HepG2 (cell line): ENCODE results near the gene CNP. TPM values are rescaled to one million over a fixed set of nuclear protein-coding genes. Genes with fewer than 3 reads are reported as not detected.

ENCODE experiments used
- ARHGAP35 ChIP-seq: sonication (generic); formaldehyde crosslinking; IDR thresholded peaks from 2 replicates; pipeline ENCODE4 v1.9.0; 2022; ENCODE audit warnings: mild to moderate bottlenecking, inconsistent platforms, moderate library complexity, missing genetic modification reagents, borderline replicate concordance
- ARID2 ChIP-seq: sonication (generic); formaldehyde crosslinking; IDR thresholded peaks from 2 replicates; pipeline ENCODE4 v1.8.1; 2022; ENCODE audit warnings: mild to moderate bottlenecking, missing genetic modification reagents, borderline replicate concordance
- ARNT ChIP-seq: fragments of 450-650 bp; IDR thresholded peaks from 2 replicates; pipeline ENCODE4 v1.6.1; 2017
- ATF1 ChIP-seq: IDR thresholded peaks from 2 replicates; pipeline ENCODE4 v1.6.1; 2016; ENCODE audit warnings: mild to moderate bottlenecking, control low read depth
- BATF2 ChIP-seq: sonication (generic); formaldehyde crosslinking; IDR thresholded peaks from 2 replicates; pipeline ENCODE4 v1.8.0; 2022; ENCODE audit warnings: mild to moderate bottlenecking, missing genetic modification reagents, moderate library complexity
- DPF2 ChIP-seq: sonication (generic); formaldehyde crosslinking; IDR thresholded peaks from 2 replicates; pipeline ENCODE4 v1.4.0; 2020; ENCODE audit warnings: mild to moderate bottlenecking, low read depth, missing genetic modification reagents, borderline replicate concordance
- ESRRA ChIP-seq: sonication (generic); formaldehyde crosslinking; IDR thresholded peaks from 2 replicates; pipeline ENCODE4 v1.5.1; 2020; ENCODE audit warnings: mild to moderate bottlenecking, low read depth, missing genetic modification reagents
- HCFC1 ChIP-seq: fragments of 150-350 bp; IDR thresholded peaks from 2 replicates; pipeline ENCODE4 v1.6.1; 2014; ENCODE audit warnings: low read depth, low read length
- MATR3 ChIP-seq: sonication (generic); formaldehyde crosslinking; IDR thresholded peaks from 2 replicates; pipeline ENCODE4 v1.4.0; 2020; ENCODE audit warnings: missing genetic modification reagents
- MTA1 ChIP-seq: sonication (generic); formaldehyde crosslinking; IDR thresholded peaks from 2 replicates; pipeline ENCODE4 v1.4.0; 2020; ENCODE audit warnings: missing genetic modification reagents, mild to moderate bottlenecking, borderline replicate concordance
- NRL ChIP-seq: sonication (generic); formaldehyde crosslinking; IDR thresholded peaks from 2 replicates; pipeline ENCODE4 v1.5.0; 2020; ENCODE audit warnings: missing genetic modification reagents, mild to moderate bottlenecking, moderate library complexity, borderline replicate concordance
- PHF5A ChIP-seq: IDR thresholded peaks from one replicate; pipeline ENCODE4 v1.6.1; 2018; ENCODE audit warnings: low read depth, missing genetic modification reagents; ENCODE audit not compliant: unreplicated experiment
- SKI ChIP-seq: fragments of 450-650 bp; IDR thresholded peaks from one replicate; pipeline ENCODE4 v1.6.1; 2018; ENCODE audit warnings: mild to moderate bottlenecking; ENCODE audit not compliant: partially characterized antibody
- STAG1 ChIP-seq: sonication (generic); formaldehyde crosslinking; IDR thresholded peaks from 2 replicates; pipeline ENCODE4 v1.4.0; 2020; ENCODE audit warnings: missing genetic modification reagents
- THYN1 ChIP-seq: sonication (generic); formaldehyde crosslinking; IDR thresholded peaks from 2 replicates; pipeline ENCODE4 v1.8.1; 2023; ENCODE audit warnings: low read depth, mild to moderate bottlenecking, moderate library complexity, missing genetic modification reagents, borderline replicate concordance
- ZBTB20 ChIP-seq: sonication (generic); formaldehyde crosslinking; IDR thresholded peaks from 2 replicates; pipeline ENCODE4 v1.8.1; 2023; ENCODE audit warnings: missing genetic modification reagents, low read depth, mild to moderate bottlenecking, borderline replicate concordance
- ZFP36 ChIP-seq: fragments of 150-350 bp; IDR thresholded peaks from 2 replicates; pipeline ENCODE4 v1.6.1; 2018; ENCODE audit warnings: borderline replicate concordance, low read length, low read depth; ENCODE audit not compliant: partially characterized antibody
- ZNF318 ChIP-seq: sonication (generic); formaldehyde crosslinking; IDR thresholded peaks from 2 replicates; pipeline ENCODE4 v1.4.0; 2020; ENCODE audit warnings: mild to moderate bottlenecking, missing genetic modification reagents
- ZNF350 ChIP-seq: sonication (generic); formaldehyde crosslinking; IDR thresholded peaks from 2 replicates; pipeline ENCODE4 v1.4.0; 2020; ENCODE audit warnings: mild to moderate bottlenecking, low read depth, missing genetic modification reagents, borderline replicate concordance
- ZNF563 ChIP-seq: sonication (generic); formaldehyde crosslinking; IDR thresholded peaks from 2 replicates; pipeline ENCODE4 v1.8.0; 2022; ENCODE audit warnings: mild to moderate bottlenecking, moderate library complexity, missing genetic modification reagents
- ZNF788 ChIP-seq: sonication (generic); formaldehyde crosslinking; IDR thresholded peaks from 2 replicates; pipeline ENCODE4 v1.5.0; 2020; ENCODE audit warnings: mild to moderate bottlenecking, missing genetic modification reagents, borderline replicate concordance
- ZNF891 ChIP-seq: sonication (generic); formaldehyde crosslinking; IDR thresholded peaks from 2 replicates; pipeline ENCODE4 v1.5.0; 2020; ENCODE audit warnings: mild to moderate bottlenecking, missing genetic modification reagents
- polyA plus RNA-seq, 8 experiments: library from polyadenylated mRNA; depleted of rRNA in 3 of 8; stranded (reverse) in 7 of 8; unstranded in 1 of 8; fragments of >200 nt; fragmentation: Illumina TruSeq in 4 of 8; extraction: Trizol in 4 of 8; gene quantifications; 2 replicates each; pipeline versions ENCODE4 v1.2.1 to v1.2.3, GENCODE V29; 2011 to 2016; ENCODE audit warnings: low read depth in 4 of 8, missing spikeins in 1 of 8, mixed read lengths in 1 of 8; ENCODE audit not compliant: insufficient read depth in 1 of 8
- total RNA-seq, 5 experiments: library from RNA; depleted of rRNA; stranded (reverse); fragments of >200 nt; fragmentation: Illumina TruSeq; extraction: Trizol; gene quantifications; 2 replicates each; pipeline ENCODE4 v1.2.3, GENCODE V29; 2016; ENCODE audit warnings: low read depth in 1 of 5

The CNP gene
- total and polyA plus RNA-seq, 2 of the 13 experiments (the other 11 are each of a cell fraction or from before 2014, with no cell fraction given), result 97.2 to 161 TPM

- TF ChIP-seq ZNF318 (CRISPR knock-in tag) (0 out of 2 replicates have a peak, but pooled peaks have one; percentile 41), ARHGAP35 (CRISPR knock-in tag) (peak; percentile 90; the same call in 1 of the 2 replicates), MTA1 (peak; percentile 83), SKI (peak; percentile 20), ZNF891 (CRISPR knock-in tag) (peak; percentile 86; the same call in 1 of the 2 replicates), ZNF788 (CRISPR knock-in tag) (peak; percentile 87), ZNF350 (CRISPR knock-in tag) (peak; percentile 88), BATF2 (no peak), ZFP36 (no peak), DPF2 (CRISPR knock-in tag) (no peak), NRL (CRISPR knock-in tag) (peak; percentile 88), ESRRA (peak; percentile 75; the same call in 1 of the 2 replicates), ZNF563 (CRISPR knock-in tag) (peak; percentile 44; the same call in 1 of the 2 replicates), MATR3 (CRISPR knock-in tag) (no peak), STAG1 (no peak), PHF5A (peak; percentile 57), THYN1 (CRISPR knock-in tag) (peak; percentile 78; the same call in 1 of the 2 replicates), HCFC1 (no peak), ARID2 (CRISPR knock-in tag) (0 out of 2 replicates have a peak, but pooled peaks have one; percentile 37), ATF1 (CRISPR knock-in tag) (0 out of 2 replicates have a peak, but pooled peaks have one; percentile 79), ARNT (no peak), ZBTB20 (CRISPR knock-in tag) (peak; percentile 81; the same call in 1 of the 2 replicates)
These were observed 47.3 kb upstream of the CNP start (continued) for GRCh38 chr17:41919165-41919817.
